ENCODE measurements around the gene SPECC1L.
A peak's percentile ranks its signal among the peaks of the same experiment; 100 is the strongest.

SPECC1L gene

DNA sequence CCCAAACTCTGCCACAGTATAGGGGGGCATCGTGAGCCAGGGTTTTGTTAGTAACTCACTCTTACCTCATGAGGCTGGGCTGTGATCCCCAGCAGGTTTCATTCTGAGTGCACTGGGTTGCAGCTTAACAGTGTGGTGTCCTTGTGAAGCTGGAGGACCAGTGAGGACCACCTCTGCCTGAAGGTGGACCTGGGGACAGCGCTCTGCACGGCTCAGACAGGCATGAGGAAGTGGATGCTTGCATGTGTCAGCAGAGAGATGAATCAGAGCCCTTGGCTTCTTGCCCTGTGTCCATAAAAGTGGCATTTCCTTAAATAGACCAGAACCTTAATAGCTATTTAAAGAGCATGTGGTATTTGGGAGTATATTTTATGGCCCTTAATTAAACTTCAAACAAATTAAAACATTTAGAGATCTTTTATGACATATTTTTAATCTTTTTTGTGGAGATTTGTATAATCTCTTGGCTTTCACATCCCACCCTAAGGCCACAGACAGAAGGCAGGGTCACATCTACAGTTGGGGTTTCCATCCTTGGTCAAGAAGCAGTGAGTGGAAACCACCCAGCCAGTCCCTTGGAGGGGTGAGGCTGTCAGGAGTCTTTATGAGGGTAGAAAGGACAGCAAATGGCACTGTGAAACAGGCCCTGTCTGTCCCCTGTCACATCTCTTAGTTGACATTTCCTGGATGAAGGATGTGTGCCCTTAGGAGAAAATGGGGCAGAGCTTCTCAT is 132.0 kb downstream of the SPECC1L start:
- H3K36me3 ChIP-seq (ENCODE audit: control insufficient read depth in 1 of 2, insufficient read depth in 2 of 2, low read length in 2 of 2) = peaks cover 5 to 8% of the 10 kb centered on the region in 2 donors
- H3K9ac ChIP-seq (ENCODE audit: low read depth in 1 of 2, low read length in 2 of 2) = no peak overlapping the region
- peak overlapping the region; percentile 48 for H3K27ac ChIP-seq (ENCODE audit: low read depth, low read length)
- H3K9me3 ChIP-seq (ENCODE audit: control insufficient read depth in 1 of 2, low read length in 2 of 2) = no peaks in the 10 kb centered on the region
- H3K27me3 ChIP-seq (ENCODE audit: control insufficient read depth in 1 of 2, insufficient read depth in 2 of 2, low read length in 2 of 2) = no peaks in the 10 kb centered on the region
- H3K4me1 ChIP-seq (ENCODE audit: control insufficient read depth in 1 of 2, insufficient read depth in 2 of 2, low read length in 2 of 2) = peaks cover 26 to 27% of the 10 kb centered on the region in 2 donors
- no peak overlapping the region for H3K4me3 ChIP-seq (ENCODE audit: low read depth in 1 of 2, low read length in 2 of 2)

- no peak overlapping the region for H3K4me3 ChIP-seq (ENCODE audit: low read depth in 1 of 2, low read length in 2 of 2)
- H3K9me3 ChIP-seq (ENCODE audit: control insufficient read depth in 1 of 2, low read length in 2 of 2) = no peaks in the 10 kb centered on the region
- no peak overlapping the region for H3K27ac ChIP-seq (ENCODE audit: low read depth, low read length)
- H3K4me1 ChIP-seq (ENCODE audit: control insufficient read depth in 1 of 2, insufficient read depth in 2 of 2, low read length in 2 of 2) = peaks cover 26 to 27% of the 10 kb centered on the region in 2 donors
- no peaks in the 10 kb centered on the region for H3K27me3 ChIP-seq (ENCODE audit: control insufficient read depth in 1 of 2, insufficient read depth in 2 of 2, low read length in 2 of 2)
- H3K9ac ChIP-seq (ENCODE audit: low read depth in 1 of 2, low read length in 2 of 2) = no peak overlapping the region
- peaks cover 5 to 13% of the 10 kb centered on the region in 2 donors for H3K36me3 ChIP-seq (ENCODE audit: control insufficient read depth in 1 of 2, insufficient read depth in 2 of 2, low read length in 2 of 2)
Observed at GRCh38 chr22:24403346-24403745, 132.7 kb downstream of the SPECC1L start.

GRCh38 chr22:24404561-24405275 is 134.1 kb downstream of the SPECC1L start:
- Histone ChIP-seq H3K9me3 (ENCODE audit: control insufficient read depth in 1 of 2, low read length in 2 of 2) (no peaks in the 10 kb centered on the region), H3K4me3 (ENCODE audit: low read depth in 1 of 2, low read length in 2 of 2) (no peak overlapping the region), H3K9ac (ENCODE audit: low read depth in 1 of 2, low read length in 2 of 2) (no peak overlapping the region), H3K27me3 (ENCODE audit: control insufficient read depth in 1 of 2, insufficient read depth in 2 of 2, low read length in 2 of 2) (no peaks in the 10 kb centered on the region), H3K4me1 (ENCODE audit: control insufficient read depth in 1 of 2, insufficient read depth in 2 of 2, low read length in 2 of 2) (peaks cover 26 to 27% of the 10 kb centered on the region in 2 donors), H3K27ac (ENCODE audit: low read depth, low read length) (no peak overlapping the region), H3K36me3 (ENCODE audit: control insufficient read depth in 1 of 2, insufficient read depth in 2 of 2, low read length in 2 of 2) (peaks cover 5 to 18% of the 10 kb centered on the region in 2 donors)

- no peak overlapping the region for H3K9ac ChIP-seq (ENCODE audit: low read depth in 1 of 2, low read length in 2 of 2)
- no peaks in the 10 kb centered on the region for H3K27me3 ChIP-seq (ENCODE audit: control insufficient read depth in 1 of 2, insufficient read depth in 2 of 2, low read length in 2 of 2)
- peaks cover 5 to 18% of the 10 kb centered on the region in 2 donors for H3K36me3 ChIP-seq (ENCODE audit: control insufficient read depth in 1 of 2, insufficient read depth in 2 of 2, low read length in 2 of 2)
- H3K9me3 ChIP-seq (ENCODE audit: control insufficient read depth in 1 of 2, low read length in 2 of 2) = no peaks in the 10 kb centered on the region
- H3K27ac ChIP-seq (ENCODE audit: low read depth, low read length) = no peak overlapping the region
- peaks cover 23 to 26% of the 10 kb centered on the region in 2 donors for H3K4me1 ChIP-seq (ENCODE audit: control insufficient read depth in 1 of 2, insufficient read depth in 2 of 2, low read length in 2 of 2)
- no peak overlapping the region for H3K4me3 ChIP-seq (ENCODE audit: low read depth in 1 of 2, low read length in 2 of 2)
Observed at GRCh38 chr22:24405631-24406321, 135.1 kb downstream of the SPECC1L start.

DNA sequence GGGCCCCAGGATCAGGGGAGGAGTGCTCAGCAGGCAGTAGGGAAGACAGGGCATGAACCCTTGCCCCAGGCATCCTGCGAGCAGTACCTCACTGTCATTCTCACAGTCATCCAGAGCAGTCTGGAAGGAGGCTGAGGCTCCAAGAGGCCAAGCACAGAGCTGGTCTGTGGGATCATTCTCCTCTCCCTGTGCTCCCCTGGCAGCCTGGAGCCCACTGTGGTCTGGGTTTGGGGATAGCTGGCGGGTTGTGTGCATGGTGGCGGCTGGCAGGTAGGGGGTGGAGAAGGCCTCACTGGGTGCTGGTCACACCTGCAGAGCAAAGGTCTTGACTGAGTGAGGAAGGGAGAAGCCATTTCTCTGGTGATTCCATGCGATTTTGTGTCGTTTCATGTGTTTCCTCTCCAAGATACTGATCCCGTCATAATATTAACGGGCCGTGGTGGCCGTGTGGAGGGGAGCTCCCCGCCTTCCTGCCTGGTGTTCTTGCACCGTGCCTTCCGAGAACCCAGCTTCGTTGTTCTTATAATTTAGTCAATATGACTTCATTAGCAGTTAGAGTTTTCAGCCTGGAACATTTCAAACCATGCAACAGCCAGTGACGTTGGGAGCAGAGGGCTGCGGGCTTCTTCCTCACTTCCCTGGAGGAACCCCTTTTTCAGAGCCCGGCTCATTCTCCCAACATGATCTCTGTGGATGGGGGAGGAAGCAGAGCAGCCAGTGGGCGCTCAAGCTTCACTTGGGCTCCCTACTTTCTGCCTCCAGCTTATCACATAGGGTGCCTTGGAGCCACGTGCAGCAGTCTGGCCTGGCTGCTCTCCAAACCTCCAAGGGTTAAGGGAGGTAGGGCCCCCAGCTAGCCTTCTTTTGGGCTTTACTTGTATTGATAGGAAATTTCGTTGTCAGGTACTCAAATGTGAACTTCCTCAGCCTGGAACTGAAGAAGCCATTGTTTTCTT is 136.0 kb downstream of the SPECC1L start:
- H3K36me3 ChIP-seq (ENCODE audit: control insufficient read depth in 1 of 2, insufficient read depth in 2 of 2, low read length in 2 of 2) = peaks cover 8 to 21% of the 10 kb centered on the region in 2 donors
- H3K27ac ChIP-seq (ENCODE audit: low read depth, low read length) = no peak overlapping the region
- no peaks in the 10 kb centered on the region for H3K9me3 ChIP-seq (ENCODE audit: control insufficient read depth in 1 of 2, low read length in 2 of 2)
- H3K4me3 ChIP-seq (ENCODE audit: low read depth in 1 of 2, low read length in 2 of 2) = no peak overlapping the region
- peaks cover 17 to 21% of the 10 kb centered on the region in 2 donors for H3K4me1 ChIP-seq (ENCODE audit: control insufficient read depth in 1 of 2, insufficient read depth in 2 of 2, low read length in 2 of 2)
- no peaks in the 10 kb centered on the region for H3K27me3 ChIP-seq (ENCODE audit: control insufficient read depth in 1 of 2, insufficient read depth in 2 of 2, low read length in 2 of 2)
- H3K9ac ChIP-seq (ENCODE audit: low read depth in 1 of 2, low read length in 2 of 2) = no peak overlapping the region

- H3K4me3 ChIP-seq (ENCODE audit: low read depth in 1 of 2, low read length in 2 of 2) = no peak overlapping the region
- H3K27me3 ChIP-seq (ENCODE audit: control insufficient read depth in 1 of 2, insufficient read depth in 2 of 2, low read length in 2 of 2) = no peaks in the 10 kb centered on the region
- peaks cover 12 to 18% of the 10 kb centered on the region in 2 donors for H3K4me1 ChIP-seq (ENCODE audit: control insufficient read depth in 1 of 2, insufficient read depth in 2 of 2, low read length in 2 of 2)
- H3K9ac ChIP-seq (ENCODE audit: low read depth in 1 of 2, low read length in 2 of 2) = no peak overlapping the region
- H3K36me3 ChIP-seq (ENCODE audit: control insufficient read depth in 1 of 2, insufficient read depth in 2 of 2, low read length in 2 of 2) = peaks cover 8 to 25% of the 10 kb centered on the region in 2 donors
- H3K27ac ChIP-seq (ENCODE audit: low read depth, low read length) = no peak overlapping the region
- H3K9me3 ChIP-seq (ENCODE audit: control insufficient read depth in 1 of 2, low read length in 2 of 2) = no peaks in the 10 kb centered on the region
Observed at GRCh38 chr22:24407278-24407665, 136.6 kb downstream of the SPECC1L start.

DNA sequence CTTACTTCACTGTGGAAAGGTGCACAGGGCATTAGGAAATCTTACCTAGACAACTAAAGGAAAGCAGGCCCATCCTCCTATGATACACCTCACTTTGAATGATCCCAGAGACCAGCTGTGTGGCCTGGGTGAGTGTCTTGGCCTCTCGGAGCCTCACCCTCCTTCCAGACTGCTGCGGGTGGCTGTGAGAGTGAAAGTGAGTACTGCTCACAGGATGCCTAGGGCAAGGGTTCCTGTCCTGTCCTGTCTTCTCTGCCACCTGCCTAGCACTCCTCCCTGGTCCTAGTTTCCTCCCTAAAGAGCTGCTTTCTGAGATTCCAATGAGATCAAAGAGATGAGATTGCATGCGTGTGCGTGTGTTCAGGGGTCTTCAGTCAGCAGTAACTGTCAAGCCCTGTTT is 137.3 kb downstream of the SPECC1L start:
- Histone ChIP-seq H3K36me3 (ENCODE audit: control insufficient read depth in 1 of 2, insufficient read depth in 2 of 2, low read length in 2 of 2) (peaks cover 8 to 32% of the 10 kb centered on the region in 2 donors), H3K27ac (ENCODE audit: low read depth, low read length) (no peak overlapping the region), H3K4me3 (ENCODE audit: low read depth in 1 of 2, low read length in 2 of 2) (no peak overlapping the region), H3K9ac (ENCODE audit: low read depth in 1 of 2, low read length in 2 of 2) (no peak overlapping the region), H3K9me3 (ENCODE audit: control insufficient read depth in 1 of 2, low read length in 2 of 2) (no peaks in the 10 kb centered on the region), H3K4me1 (ENCODE audit: control insufficient read depth in 1 of 2, insufficient read depth in 2 of 2, low read length in 2 of 2) (peaks cover 6 to 12% of the 10 kb centered on the region in 2 donors), H3K27me3 (ENCODE audit: control insufficient read depth in 1 of 2, insufficient read depth in 2 of 2, low read length in 2 of 2) (no peaks in the 10 kb centered on the region)

DNA sequence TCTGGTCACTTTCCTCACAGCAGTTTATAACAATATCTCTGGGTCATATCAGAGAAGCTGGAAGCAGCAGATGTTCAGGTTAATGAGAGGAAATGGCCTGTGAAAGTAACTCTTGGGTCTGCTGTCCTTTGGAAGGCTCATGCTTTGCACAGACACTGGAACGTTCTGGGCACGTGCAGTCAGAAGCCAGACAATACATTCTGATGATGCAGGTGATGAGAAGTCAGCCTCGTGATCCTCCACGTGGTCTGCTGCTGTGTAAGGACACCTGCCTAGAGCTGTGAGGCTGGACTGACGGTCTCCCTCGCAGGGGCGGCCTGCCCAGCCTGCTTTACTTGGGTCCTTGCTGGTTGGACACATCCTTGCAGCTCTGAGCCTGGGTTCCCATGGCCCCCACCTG is 138.0 kb downstream of the SPECC1L start:
- no peak overlapping the region for H3K4me3 ChIP-seq (ENCODE audit: low read depth in 1 of 2, low read length in 2 of 2)
- no peak overlapping the region for H3K27ac ChIP-seq (ENCODE audit: low read depth, low read length)
- H3K9ac ChIP-seq (ENCODE audit: low read depth in 1 of 2, low read length in 2 of 2) = no peak overlapping the region
- no peaks in the 10 kb centered on the region for H3K27me3 ChIP-seq (ENCODE audit: control insufficient read depth in 1 of 2, insufficient read depth in 2 of 2, low read length in 2 of 2)
- peaks cover 8 to 37% of the 10 kb centered on the region in 2 donors for H3K36me3 ChIP-seq (ENCODE audit: control insufficient read depth in 1 of 2, insufficient read depth in 2 of 2, low read length in 2 of 2)
- H3K4me1 ChIP-seq (ENCODE audit: control insufficient read depth in 1 of 2, insufficient read depth in 2 of 2, low read length in 2 of 2) = peaks cover 0 to 5% of the 10 kb centered on the region in 2 donors
- no peaks in the 10 kb centered on the region for H3K9me3 ChIP-seq (ENCODE audit: control insufficient read depth in 1 of 2, low read length in 2 of 2)

DNA sequence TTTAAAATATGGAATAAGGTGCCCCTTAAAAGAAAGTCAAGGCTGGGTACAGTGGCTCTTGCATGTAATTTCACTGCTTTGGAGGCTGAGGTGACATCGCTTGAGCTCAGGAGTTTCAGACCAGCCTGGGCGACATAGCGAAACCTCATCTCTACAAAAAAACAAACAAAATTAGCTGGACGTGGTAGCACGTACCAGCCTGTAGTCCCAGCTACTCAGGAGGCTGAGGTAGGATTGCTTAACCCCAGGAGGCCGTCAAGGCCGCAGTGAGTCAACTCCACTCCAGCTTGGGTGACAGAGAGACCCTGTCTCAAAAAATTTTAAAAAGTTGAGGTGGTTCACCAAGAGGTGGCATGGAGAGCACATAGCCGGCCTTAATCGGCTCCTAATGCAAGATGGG is 139.1 kb downstream of the SPECC1L start:
- no peaks in the 10 kb centered on the region for H3K27me3 ChIP-seq (ENCODE audit: control insufficient read depth in 1 of 2, insufficient read depth in 2 of 2, low read length in 2 of 2)
- H3K4me3 ChIP-seq (ENCODE audit: low read depth in 1 of 2, low read length in 2 of 2) = no peak overlapping the region
- peaks cover 0 to 3% of the 10 kb centered on the region in 2 donors for H3K4me1 ChIP-seq (ENCODE audit: control insufficient read depth in 1 of 2, insufficient read depth in 2 of 2, low read length in 2 of 2)
- H3K9me3 ChIP-seq (ENCODE audit: control insufficient read depth in 1 of 2, low read length in 2 of 2) = no peaks in the 10 kb centered on the region
- no peak overlapping the region for H3K27ac ChIP-seq (ENCODE audit: low read depth, low read length)
- no peak overlapping the region for H3K9ac ChIP-seq (ENCODE audit: low read depth in 1 of 2, low read length in 2 of 2)
- peaks cover 3 to 41% of the 10 kb centered on the region in 2 donors for H3K36me3 ChIP-seq (ENCODE audit: control insufficient read depth in 1 of 2, insufficient read depth in 2 of 2, low read length in 2 of 2)

Data from duodenal mucosa (tissue), 2 donors.